Liver (tissue), 3 donors: ENCODE results near the gene ZDHHC9.

Source experiments
- FOXA1 ChIP-seq: IDR thresholded peaks from 2 replicates; pipeline ENCODE4 v1.6.1; 2016; ENCODE audit warnings: antibody characterized with exemption
- GABPA ChIP-seq, 2 donors: IDR thresholded peaks in 1 of 2; conservative IDR thresholded peaks in 1 of 2; 2 replicates each; pipeline ENCODE4 v1.6.1; 2016; ENCODE audit warnings: antibody characterized with exemption in 2 of 2, mild to moderate bottlenecking in 1 of 2, moderate library complexity in 1 of 2
- JUND ChIP-seq, 2 donors: IDR thresholded peaks; 2 replicates each; pipeline ENCODE4 v1.6.1; 2016; ENCODE audit warnings: antibody characterized with exemption in 2 of 2
- RAD21 ChIP-seq, 2 donors: IDR thresholded peaks; 2 replicates each; pipeline ENCODE4 v1.6.1; 2016; ENCODE audit warnings: antibody characterized with exemption in 2 of 2, mild to moderate bottlenecking in 2 of 2
- RXRA ChIP-seq, 2 donors: IDR thresholded peaks; 2 replicates each; pipeline ENCODE4 v1.6.1; 2017 to 2018; ENCODE audit warnings: antibody characterized with exemption in 2 of 2, mild to moderate bottlenecking in 1 of 2
- SP1 ChIP-seq: IDR thresholded peaks from 2 replicates; pipeline ENCODE4 v1.6.1; 2018; ENCODE audit warnings: antibody characterized with exemption, mild to moderate bottlenecking
- TAF1 ChIP-seq: conservative IDR thresholded peaks from 2 replicates; pipeline ENCODE4 v1.6.1; 2016; ENCODE audit warnings: antibody characterized with exemption, mild to moderate bottlenecking
- TF ChIP-seq, protein P1 (sequence below): fragments of 150-350 bp; IDR thresholded peaks from 2 replicates; pipeline ENCODE4 v1.5.1; 2017; ENCODE audit warnings: improper control_type of control experiment, low read depth, low read length; ENCODE audit not compliant: missing input control
- TF ChIP-seq, protein P2 (sequence below): IDR thresholded peaks from 2 replicates; pipeline ENCODE4 v1.6.1; 2016; ENCODE audit warnings: antibody characterized with exemption, mild to moderate bottlenecking
- TF ChIP-seq, protein P3 (sequence below): IDR thresholded peaks from 2 replicates; pipeline ENCODE4 v1.6.1; 2016; ENCODE audit warnings: antibody characterized with exemption
- donor health status: healthy.
- donor health status: healthy.

DNA sequence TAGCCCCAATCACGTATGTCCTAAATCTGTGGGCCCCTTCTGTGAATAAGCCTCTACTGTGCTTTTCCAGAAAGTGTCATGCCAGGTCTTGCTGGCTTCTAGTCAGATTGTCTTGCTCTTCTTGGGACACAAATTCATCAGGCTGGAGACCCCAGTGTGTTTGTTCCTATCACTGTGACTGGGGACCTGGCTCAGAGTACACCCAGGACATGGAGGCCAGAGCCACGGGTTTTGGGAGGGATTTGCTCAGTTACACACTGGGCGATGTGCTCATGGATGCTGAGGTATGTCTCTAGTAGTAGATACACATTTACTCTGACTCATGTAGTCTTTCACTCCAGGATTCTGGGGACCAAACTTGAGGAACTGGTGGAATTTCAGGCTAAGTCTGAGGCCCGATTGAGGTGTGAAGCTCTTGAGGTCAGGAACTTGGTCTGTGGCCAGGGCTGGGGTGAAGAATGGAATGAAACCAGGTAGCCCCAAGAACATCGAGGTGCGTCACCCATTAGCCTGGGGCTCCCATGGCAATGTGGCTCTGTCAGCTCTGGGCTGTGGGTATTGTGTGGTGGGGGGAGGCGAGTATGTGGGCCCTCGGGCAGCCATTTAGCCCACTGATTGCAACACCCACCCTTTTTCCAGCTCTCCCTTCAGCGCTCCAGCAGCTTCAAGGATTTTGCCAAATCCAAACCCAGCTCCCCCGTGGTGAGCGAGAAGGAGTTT, 56.2 kb downstream of the ZDHHC9 start:
- TF ChIP-seq, protein P1, sequence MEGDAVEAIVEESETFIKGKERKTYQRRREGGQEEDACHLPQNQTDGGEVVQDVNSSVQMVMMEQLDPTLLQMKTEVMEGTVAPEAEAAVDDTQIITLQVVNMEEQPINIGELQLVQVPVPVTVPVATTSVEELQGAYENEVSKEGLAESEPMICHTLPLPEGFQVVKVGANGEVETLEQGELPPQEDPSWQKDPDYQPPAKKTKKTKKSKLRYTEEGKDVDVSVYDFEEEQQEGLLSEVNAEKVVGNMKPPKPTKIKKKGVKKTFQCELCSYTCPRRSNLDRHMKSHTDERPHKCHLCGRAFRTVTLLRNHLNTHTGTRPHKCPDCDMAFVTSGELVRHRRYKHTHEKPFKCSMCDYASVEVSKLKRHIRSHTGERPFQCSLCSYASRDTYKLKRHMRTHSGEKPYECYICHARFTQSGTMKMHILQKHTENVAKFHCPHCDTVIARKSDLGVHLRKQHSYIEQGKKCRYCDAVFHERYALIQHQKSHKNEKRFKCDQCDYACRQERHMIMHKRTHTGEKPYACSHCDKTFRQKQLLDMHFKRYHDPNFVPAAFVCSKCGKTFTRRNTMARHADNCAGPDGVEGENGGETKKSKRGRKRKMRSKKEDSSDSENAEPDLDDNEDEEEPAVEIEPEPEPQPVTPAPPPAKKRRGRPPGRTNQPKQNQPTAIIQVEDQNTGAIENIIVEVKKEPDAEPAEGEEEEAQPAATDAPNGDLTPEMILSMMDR = no peak
- TF ChIP-seq TAF1 = no peak
- no peak for TF ChIP-seq JUND (IDR thresholded peaks at IDR 0.05)
- no peak for TF ChIP-seq GABPA (IDR thresholded peaks at IDR 0.05 in 1 of 2, conservative IDR thresholded peaks at IDR 0.05 in 1 of 2)
- TF ChIP-seq, protein P2, sequence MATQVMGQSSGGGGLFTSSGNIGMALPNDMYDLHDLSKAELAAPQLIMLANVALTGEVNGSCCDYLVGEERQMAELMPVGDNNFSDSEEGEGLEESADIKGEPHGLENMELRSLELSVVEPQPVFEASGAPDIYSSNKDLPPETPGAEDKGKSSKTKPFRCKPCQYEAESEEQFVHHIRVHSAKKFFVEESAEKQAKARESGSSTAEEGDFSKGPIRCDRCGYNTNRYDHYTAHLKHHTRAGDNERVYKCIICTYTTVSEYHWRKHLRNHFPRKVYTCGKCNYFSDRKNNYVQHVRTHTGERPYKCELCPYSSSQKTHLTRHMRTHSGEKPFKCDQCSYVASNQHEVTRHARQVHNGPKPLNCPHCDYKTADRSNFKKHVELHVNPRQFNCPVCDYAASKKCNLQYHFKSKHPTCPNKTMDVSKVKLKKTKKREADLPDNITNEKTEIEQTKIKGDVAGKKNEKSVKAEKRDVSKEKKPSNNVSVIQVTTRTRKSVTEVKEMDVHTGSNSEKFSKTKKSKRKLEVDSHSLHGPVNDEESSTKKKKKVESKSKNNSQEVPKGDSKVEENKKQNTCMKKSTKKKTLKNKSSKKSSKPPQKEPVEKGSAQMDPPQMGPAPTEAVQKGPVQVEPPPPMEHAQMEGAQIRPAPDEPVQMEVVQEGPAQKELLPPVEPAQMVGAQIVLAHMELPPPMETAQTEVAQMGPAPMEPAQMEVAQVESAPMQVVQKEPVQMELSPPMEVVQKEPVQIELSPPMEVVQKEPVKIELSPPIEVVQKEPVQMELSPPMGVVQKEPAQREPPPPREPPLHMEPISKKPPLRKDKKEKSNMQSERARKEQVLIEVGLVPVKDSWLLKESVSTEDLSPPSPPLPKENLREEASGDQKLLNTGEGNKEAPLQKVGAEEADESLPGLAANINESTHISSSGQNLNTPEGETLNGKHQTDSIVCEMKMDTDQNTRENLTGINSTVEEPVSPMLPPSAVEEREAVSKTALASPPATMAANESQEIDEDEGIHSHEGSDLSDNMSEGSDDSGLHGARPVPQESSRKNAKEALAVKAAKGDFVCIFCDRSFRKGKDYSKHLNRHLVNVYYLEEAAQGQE = no peak
- TF ChIP-seq RXRA (IDR thresholded peaks at IDR 0.05) = no peak
- TF ChIP-seq FOXA1 = no peak
- TF ChIP-seq RAD21 (IDR thresholded peaks at IDR 0.05) = no peak
- TF ChIP-seq, protein P3, sequence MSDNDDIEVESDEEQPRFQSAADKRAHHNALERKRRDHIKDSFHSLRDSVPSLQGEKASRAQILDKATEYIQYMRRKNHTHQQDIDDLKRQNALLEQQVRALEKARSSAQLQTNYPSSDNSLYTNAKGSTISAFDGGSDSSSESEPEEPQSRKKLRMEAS = no peak
- no peak for TF ChIP-seq SP1
